OCI-LY1 (cell line): ENCODE data around the gene HIRA.

Experiments
- H2AFZ ChIP-seq: fragments of 200-600 bp; sonication (generic), shearing (Covaris generic); 2 replicates; pipeline ENCODE4 v1.6.0; 2014; ENCODE audit warnings: antibody characterized with exemption, mild to moderate bottlenecking, low read length
- H3F3A ChIP-seq: fragments of 200-600 bp; sonication (generic), shearing (Covaris generic); 2 replicates; pipeline ENCODE4 v1.6.0; 2014; ENCODE audit warnings: mild to moderate bottlenecking, antibody characterized with exemption, low read length, moderate library complexity; ENCODE audit not compliant: insufficient read depth
- H3K27ac ChIP-seq: fragments of 200-600 bp; sonication (generic); 2 replicates; pipeline ENCODE4 v1.5.1; 2014; ENCODE audit warnings: low read length, mixed run types, mild to moderate bottlenecking, low read depth; ENCODE audit not compliant: poor library complexity, severe bottlenecking
- H3K27me3 ChIP-seq: fragments of 200-600 bp; sonication (generic); 2 replicates; pipeline ENCODE4 v1.6.0; 2014; ENCODE audit warnings: antibody characterized with exemption, mild to moderate bottlenecking, low read length, moderate library complexity; ENCODE audit not compliant: insufficient read depth
- H3K36me3 ChIP-seq: fragments of 200-600 bp; sonication (generic); 2 replicates; pipeline ENCODE4 v1.6.1; 2014; ENCODE audit warnings: mild to moderate bottlenecking, antibody characterized with exemption, low read length, moderate library complexity, mixed read lengths; ENCODE audit not compliant: insufficient read depth
- H3K4me1 ChIP-seq: fragments of 200-600 bp; sonication (generic); 2 replicates; pipeline ENCODE4 v1.5.1; 2014; ENCODE audit warnings: mild to moderate bottlenecking, low read length, moderate library complexity; ENCODE audit not compliant: insufficient read depth, severe bottlenecking
- H3K4me2 ChIP-seq: fragments of 200-600 bp; sonication (generic), shearing (Covaris generic); 2 replicates; pipeline ENCODE4 v1.6.1; 2014; ENCODE audit warnings: low read length
- H3K4me3 ChIP-seq: fragments of 200-600 bp; sonication (generic); 2 replicates; pipeline ENCODE4 v1.5.1; 2014; ENCODE audit warnings: low read length, low read depth, mild to moderate bottlenecking, mixed read lengths; ENCODE audit not compliant: poor library complexity, severe bottlenecking
- H3K79me2 ChIP-seq: fragments of 200-600 bp; shearing (Covaris generic); 2 replicates; pipeline ENCODE4 v1.6.1; 2016; ENCODE audit warnings: mixed run types, low read length, mixed read lengths; ENCODE audit not compliant: insufficient read depth
- H3K9ac ChIP-seq: fragments of 200-600 bp; sonication (generic), shearing (Covaris generic); 2 replicates; pipeline ENCODE4 v1.6.1; 2014; ENCODE audit warnings: mild to moderate bottlenecking, low read length, mixed read lengths
- H3K9me2 ChIP-seq: fragments of 200-600 bp; sonication (generic), shearing (Covaris generic); 2 replicates; pipeline ENCODE4 v1.6.1; 2014; ENCODE audit warnings: low read depth, mild to moderate bottlenecking, low read length, mixed read lengths
- H3K9me3 ChIP-seq: fragments of 200-600 bp; shearing (Covaris generic); 2 replicates; pipeline ENCODE4 v1.6.1; 2014; ENCODE audit warnings: low read length, mixed read lengths
- H4K20me1 ChIP-seq: fragments of 200-600 bp; sonication (generic), shearing (Covaris generic); 2 replicates; pipeline ENCODE4 v1.6.0; 2016; ENCODE audit warnings: mild to moderate bottlenecking, low read length; ENCODE audit not compliant: insufficient read depth
- EZH2 ChIP-seq: fragments of 200-600 bp; sonication (generic), shearing (Covaris generic); IDR thresholded peaks from 2 replicates; pipeline ENCODE4 v1.8.0; 2017; ENCODE audit warnings: borderline replicate concordance, mixed run types, mild to moderate bottlenecking, antibody characterized with exemption, low read length, moderate library complexity, mixed read lengths
- TF ChIP-seq, protein P1 (sequence below): fragments of 200-600 bp; sonication (generic), shearing (Covaris generic); IDR thresholded peaks from 2 replicates; pipeline ENCODE4 v1.5.1; 2017; ENCODE audit warnings: mild to moderate bottlenecking, antibody characterized with exemption, low read length, moderate library complexity, mixed read lengths

HIRA gene

GRCh38 chr22:19455585-19456370 lies 24.2 kb upstream of the HIRA start:
- H3K27ac ChIP-seq = no peak overlapping the region
- H3K9me3 ChIP-seq = no peaks in the 10 kb centered on the region
- no peaks in the 10 kb centered on the region for H3K4me1 ChIP-seq
- no peak overlapping the region for H3K9ac ChIP-seq
- H2AFZ ChIP-seq = no peak overlapping the region
- H3K27me3 ChIP-seq = no peaks in the 10 kb centered on the region
- H3K4me2 ChIP-seq = no peak overlapping the region
- TF ChIP-seq, protein P1, sequence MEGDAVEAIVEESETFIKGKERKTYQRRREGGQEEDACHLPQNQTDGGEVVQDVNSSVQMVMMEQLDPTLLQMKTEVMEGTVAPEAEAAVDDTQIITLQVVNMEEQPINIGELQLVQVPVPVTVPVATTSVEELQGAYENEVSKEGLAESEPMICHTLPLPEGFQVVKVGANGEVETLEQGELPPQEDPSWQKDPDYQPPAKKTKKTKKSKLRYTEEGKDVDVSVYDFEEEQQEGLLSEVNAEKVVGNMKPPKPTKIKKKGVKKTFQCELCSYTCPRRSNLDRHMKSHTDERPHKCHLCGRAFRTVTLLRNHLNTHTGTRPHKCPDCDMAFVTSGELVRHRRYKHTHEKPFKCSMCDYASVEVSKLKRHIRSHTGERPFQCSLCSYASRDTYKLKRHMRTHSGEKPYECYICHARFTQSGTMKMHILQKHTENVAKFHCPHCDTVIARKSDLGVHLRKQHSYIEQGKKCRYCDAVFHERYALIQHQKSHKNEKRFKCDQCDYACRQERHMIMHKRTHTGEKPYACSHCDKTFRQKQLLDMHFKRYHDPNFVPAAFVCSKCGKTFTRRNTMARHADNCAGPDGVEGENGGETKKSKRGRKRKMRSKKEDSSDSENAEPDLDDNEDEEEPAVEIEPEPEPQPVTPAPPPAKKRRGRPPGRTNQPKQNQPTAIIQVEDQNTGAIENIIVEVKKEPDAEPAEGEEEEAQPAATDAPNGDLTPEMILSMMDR = no peak
- TF ChIP-seq EZH2 = no peak
- H3K36me3 ChIP-seq = peaks cover 91% of the 10 kb centered on the region
- H4K20me1 ChIP-seq = no peaks in the 10 kb centered on the region
- H3F3A ChIP-seq = no peaks in the 10 kb centered on the region
- H3K9me2 ChIP-seq = no peaks in the 10 kb centered on the region
- H3K4me3 ChIP-seq = no peak overlapping the region
- H3K79me2 ChIP-seq = no peaks in the 10 kb centered on the region

DNA sequence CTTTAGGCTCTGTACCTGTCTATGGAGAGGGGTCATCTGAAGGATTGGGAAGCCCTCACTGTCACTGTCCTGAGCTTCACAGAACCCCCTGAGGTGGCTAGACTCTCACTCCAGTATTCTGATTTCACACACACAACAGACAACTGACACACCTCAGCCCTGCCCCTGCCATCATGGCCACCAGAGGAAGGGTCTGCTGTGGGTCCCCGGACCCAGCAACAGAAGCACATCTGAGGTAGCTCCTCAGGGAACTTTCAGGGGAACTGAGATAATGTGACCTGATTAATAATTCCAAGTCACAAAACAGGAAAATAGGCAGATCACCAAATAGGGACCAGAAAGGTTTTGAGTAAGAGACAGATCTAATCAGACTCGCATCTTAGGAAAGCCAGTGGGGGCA lies 23.5 kb upstream of the HIRA start:
- H3K27me3 ChIP-seq = no peaks in the 10 kb centered on the region
- no peak overlapping the region for H3K4me2 ChIP-seq
- no peaks in the 10 kb centered on the region for H3F3A ChIP-seq
- no peak overlapping the region for H3K9ac ChIP-seq
- H3K27ac ChIP-seq = no peak overlapping the region
- no peak for TF ChIP-seq EZH2
- TF ChIP-seq, protein P1 = no peak
- H4K20me1 ChIP-seq = no peaks in the 10 kb centered on the region
- H2AFZ ChIP-seq = no peak overlapping the region
- no peaks in the 10 kb centered on the region for H3K9me2 ChIP-seq
- peaks cover 85% of the 10 kb centered on the region for H3K36me3 ChIP-seq
- no peaks in the 10 kb centered on the region for H3K9me3 ChIP-seq
- H3K4me3 ChIP-seq = no peak overlapping the region
- no peaks in the 10 kb centered on the region for H3K4me1 ChIP-seq
- H3K79me2 ChIP-seq = no peaks in the 10 kb centered on the region

DNA sequence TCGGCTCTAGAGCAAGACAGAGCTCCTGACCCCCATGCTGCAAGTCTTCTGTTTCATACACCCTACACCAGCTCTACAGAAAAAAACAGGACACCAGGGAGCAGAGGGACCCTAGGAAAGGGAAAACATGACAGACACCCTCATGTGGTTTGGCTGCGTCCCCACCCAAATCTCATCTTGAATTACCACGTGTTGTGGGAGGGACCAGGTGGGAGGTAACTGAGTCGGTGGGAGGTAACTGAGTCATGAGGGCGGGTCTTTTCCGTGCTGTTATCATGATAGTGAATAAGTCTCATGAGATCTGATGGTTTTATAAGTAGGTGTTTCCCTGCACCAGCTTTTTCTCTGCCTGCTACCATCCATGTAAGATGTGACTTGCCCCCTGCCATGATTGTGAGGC lies 22.6 kb upstream of the HIRA start:
- peaks cover under 1% of the 10 kb centered on the region for H3K4me1 ChIP-seq
- no peaks in the 10 kb centered on the region for H3K27me3 ChIP-seq
- H3K9ac ChIP-seq = no peak overlapping the region
- H3F3A ChIP-seq = no peaks in the 10 kb centered on the region
- H3K4me2 ChIP-seq = no peak overlapping the region
- TF ChIP-seq, protein P1 = no peak
- no peak for TF ChIP-seq EZH2
- H3K9me3 ChIP-seq = no peaks in the 10 kb centered on the region
- H3K36me3 ChIP-seq = peaks cover 81% of the 10 kb centered on the region
- no peak overlapping the region for H2AFZ ChIP-seq
- no peak overlapping the region for H3K4me3 ChIP-seq
- H3K27ac ChIP-seq = no peak overlapping the region
- no peaks in the 10 kb centered on the region for H4K20me1 ChIP-seq
- no peaks in the 10 kb centered on the region for H3K9me2 ChIP-seq
- H3K79me2 ChIP-seq = no peaks in the 10 kb centered on the region
